ENCODE measurements around the gene FHOD3. TPM values are rescaled to one million over a fixed set of nuclear protein-coding genes. Genes with fewer than 3 reads are reported as not detected.

The FHOD3 gene
- total and polyA plus RNA-seq, 2 of the 13 experiments (the other 11 are each of a cell fraction or from before 2014, with no cell fraction given), result 0.07 TPM; not detected in 1

GRCh38 chr18:36288689-36289088, 8.8 kb upstream of the FHOD3 start (continued):
- no peak for TF ChIP-seq ZNF331 (CRISPR knock-in tag; IDR thresholded peaks at IDR 0.05)
- TF ChIP-seq ZNF256 (CRISPR knock-in tag; conservative IDR thresholded peaks at IDR 0.05), result no peak
- no peak for TF ChIP-seq ZNF557 (CRISPR knock-in tag; IDR thresholded peaks at IDR 0.05)
- no peak for TF ChIP-seq ZUFSP (CRISPR knock-in tag; IDR thresholded peaks at IDR 0.05; ENCODE audit: borderline replicate concordance)

DNA sequence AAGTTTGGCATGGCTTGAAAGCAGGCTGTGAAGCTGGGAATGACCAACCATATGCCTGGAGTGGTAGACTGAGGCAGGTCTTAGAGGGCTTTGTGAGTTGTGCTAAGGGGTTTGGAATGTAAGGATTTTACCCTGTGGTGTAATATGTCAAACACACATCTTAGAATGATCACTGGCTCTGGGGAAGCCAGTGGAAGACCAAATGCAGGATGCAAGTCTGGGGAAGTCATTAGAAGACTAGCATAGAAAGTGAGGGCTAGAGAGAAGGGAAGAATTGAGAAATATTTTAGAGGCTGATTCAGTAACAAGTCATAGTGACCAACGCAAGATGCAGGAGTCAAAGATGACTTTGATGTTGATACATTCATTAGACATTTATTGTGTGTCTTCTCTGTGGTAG, 3.5 kb upstream of the FHOD3 start:
- POLR2A ChIA-PET, result no interaction called here
- intact Hi-C loops (cut with micrococcal nuclease; ENCODE audit: unreplicated experiment), result no loop called here
- CTCF ChIA-PET (ENCODE audit: low intra/inter-chr PET ratio, low total read pairs), result no interaction called here

More for the DNA sequence above, 3.5 kb upstream of the FHOD3 start:
- no peak overlapping the region for H3K4me3 ChIP-seq (replicated peaks in 1 of 3; ENCODE audit: insufficient read depth in 1 of 3, low read depth in 2 of 3, low read length in 3 of 3)
- TF ChIP-seq, protein P1, sequence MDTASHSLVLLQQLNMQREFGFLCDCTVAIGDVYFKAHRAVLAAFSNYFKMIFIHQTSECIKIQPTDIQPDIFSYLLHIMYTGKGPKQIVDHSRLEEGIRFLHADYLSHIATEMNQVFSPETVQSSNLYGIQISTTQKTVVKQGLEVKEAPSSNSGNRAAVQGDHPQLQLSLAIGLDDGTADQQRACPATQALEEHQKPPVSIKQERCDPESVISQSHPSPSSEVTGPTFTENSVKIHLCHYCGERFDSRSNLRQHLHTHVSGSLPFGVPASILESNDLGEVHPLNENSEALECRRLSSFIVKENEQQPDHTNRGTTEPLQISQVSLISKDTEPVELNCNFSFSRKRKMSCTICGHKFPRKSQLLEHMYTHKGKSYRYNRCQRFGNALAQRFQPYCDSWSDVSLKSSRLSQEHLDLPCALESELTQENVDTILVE (CRISPR knock-in tag; IDR thresholded peaks at IDR 0.05), result no peak
- TF ChIP-seq ZNF607 (CRISPR knock-in tag; IDR thresholded peaks at IDR 0.05; ENCODE audit: borderline replicate concordance) (no peak), CC2D1A (CRISPR knock-in tag; IDR thresholded peaks at IDR 0.05) (no peak), NKX3-1 (CRISPR knock-in tag; IDR thresholded peaks at IDR 0.05) (no peak), SRSF4 (IDR thresholded peaks at IDR 0.05; ENCODE audit: low read depth, low read length, poor library complexity, severe bottlenecking) (no peak), BRCA1 (CRISPR knock-in tag; IDR thresholded peaks at IDR 0.05) (no peak), CEBPG (CRISPR knock-in tag; IDR thresholded peaks at IDR 0.05) (no peak), RXRA (CRISPR knock-in tag; IDR thresholded peaks at IDR 0.05) (no peak), ZNF543 (CRISPR knock-in tag; IDR thresholded peaks at IDR 0.05) (no peak), ZBTB21 (CRISPR knock-in tag; IDR thresholded peaks at IDR 0.05) (no peak)
- TF ChIP-seq, protein P2, sequence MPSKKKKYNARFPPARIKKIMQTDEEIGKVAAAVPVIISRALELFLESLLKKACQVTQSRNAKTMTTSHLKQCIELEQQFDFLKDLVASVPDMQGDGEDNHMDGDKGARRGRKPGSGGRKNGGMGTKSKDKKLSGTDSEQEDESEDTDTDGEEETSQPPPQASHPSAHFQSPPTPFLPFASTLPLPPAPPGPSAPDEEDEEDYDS (CRISPR knock-in tag; IDR thresholded peaks at IDR 0.05), result no peak
- TF ChIP-seq, protein P3, sequence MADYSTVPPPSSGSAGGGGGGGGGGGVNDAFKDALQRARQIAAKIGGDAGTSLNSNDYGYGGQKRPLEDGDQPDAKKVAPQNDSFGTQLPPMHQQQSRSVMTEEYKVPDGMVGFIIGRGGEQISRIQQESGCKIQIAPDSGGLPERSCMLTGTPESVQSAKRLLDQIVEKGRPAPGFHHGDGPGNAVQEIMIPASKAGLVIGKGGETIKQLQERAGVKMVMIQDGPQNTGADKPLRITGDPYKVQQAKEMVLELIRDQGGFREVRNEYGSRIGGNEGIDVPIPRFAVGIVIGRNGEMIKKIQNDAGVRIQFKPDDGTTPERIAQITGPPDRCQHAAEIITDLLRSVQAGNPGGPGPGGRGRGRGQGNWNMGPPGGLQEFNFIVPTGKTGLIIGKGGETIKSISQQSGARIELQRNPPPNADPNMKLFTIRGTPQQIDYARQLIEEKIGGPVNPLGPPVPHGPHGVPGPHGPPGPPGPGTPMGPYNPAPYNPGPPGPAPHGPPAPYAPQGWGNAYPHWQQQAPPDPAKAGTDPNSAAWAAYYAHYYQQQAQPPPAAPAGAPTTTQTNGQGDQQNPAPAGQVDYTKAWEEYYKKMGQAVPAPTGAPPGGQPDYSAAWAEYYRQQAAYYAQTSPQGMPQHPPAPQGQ (CRISPR knock-in tag; IDR thresholded peaks at IDR 0.05; ENCODE audit: borderline replicate concordance), result no peak
- in situ Hi-C loops (cut with HindIII; ENCODE audit: extremely low pct_ligation_motif_present, low pct_unique_long_range_greater_than_20kb), result loop anchor here (10.0 kb wide), 1 partner anchor 281 kb away; no protein-coding TSS in a partner anchor
- no TSS peak for BruUV-seq (replicated peaks)
- WGBS (ENCODE audit: low lambda C conversion rate), result 7% methylated on average over 1 of the region's 1 CpG
- peaks cover 0 to 37% of the 10 kb centered on the region in 2 experiments; a peak in 4 of 5 replicates for H3K27me3 ChIP-seq (ENCODE audit: control insufficient read depth in 1 of 2, insufficient read depth in 2 of 2, low read length in 2 of 2)
- no peaks in the 10 kb centered on the region for H3K36me3 ChIP-seq (replicated peaks in 1 of 2; ENCODE audit: control insufficient read depth in 1 of 2, insufficient read depth in 2 of 2, low read length in 2 of 2)
- no peak overlapping the region for H2AFZ ChIP-seq (ENCODE audit: low read length)
- H3K4me1 ChIP-seq (ENCODE audit: insufficient read depth, low read length), result peaks cover 9% of the 10 kb centered on the region; the same call in 1 of the 2 replicates
- no peaks in the 10 kb centered on the region for H4K20me1 ChIP-seq (ENCODE audit: insufficient read depth, low read length)
- ATAC-seq (no peak), FAIRE-seq (no peak), DNase-seq (ENCODE audit: low spot score) (no peak)
- H3K79me2 ChIP-seq (ENCODE audit: insufficient read depth, low read length), result no peaks in the 10 kb centered on the region
- H3K27ac ChIP-seq (ENCODE audit: extremely low read length, insufficient read depth, low read length), result no peak overlapping the region
- H3K9me3 ChIP-seq (ENCODE audit: low read length), result no peaks in the 10 kb centered on the region; the same call in 1 of the 2 replicates
- no peak overlapping the region for H3K9ac ChIP-seq (ENCODE audit: insufficient read depth, low read depth, low read length)
- no peak overlapping the region for H3K4me2 ChIP-seq (ENCODE audit: low read depth, low read length)

Measured in HepG2 (cell line).